Measurements from ENCODE around the gene RHBDL1. TPM values are rescaled to one million over a fixed set of nuclear protein-coding genes. Genes with fewer than 3 reads are reported as not detected.

Gene RHBDL1
- total and polyA plus RNA-seq, 4 donors: 0.91 to 5.4 (median 1.6) TPM

GRCh38 chr16:662095-662494 lies 13.4 kb upstream of the RHBDL1 start:
- peaks cover 0 to 15% (median 2%) of the 10 kb centered on the region in 4 donors for H3K36me3 ChIP-seq (ENCODE audit: control insufficient read depth in 4 of 4, insufficient read depth in 4 of 4, low read length in 4 of 4)
- WGBS, 2 donors: 96 to 97% methylated on average over 19 of the region's 19 CpGs
- DNase-seq: no peak
- no peak for ATAC-seq (ENCODE audit: insufficient read depth, low FRiP score)
- H3K4me3 ChIP-seq: no peak overlapping the region
- H3K9ac ChIP-seq (ENCODE audit: insufficient read depth in 1 of 2, low read length in 2 of 2): no peak overlapping the region
- H3K4me1 ChIP-seq (ENCODE audit: control insufficient read depth in 5 of 5, insufficient read depth in 5 of 5, low read length in 5 of 5): peaks cover 0 to 7% (median 0%) of the 10 kb centered on the region in 5 donors
- no peak for TF ChIP-seq CTCF (IDR thresholded peaks at IDR 0.05; ENCODE audit: control extremely low read depth, extremely low read depth)
- H3K27ac ChIP-seq (ENCODE audit: low read depth in 1 of 2, low read length in 1 of 2): no peak overlapping the region
- no peaks in the 10 kb centered on the region for H3K9me3 ChIP-seq (ENCODE audit: control insufficient read depth in 4 of 4, insufficient read depth in 3 of 4, low read length in 3 of 4)
- no peaks in the 10 kb centered on the region for H3K27me3 ChIP-seq (ENCODE audit: control insufficient read depth in 3 of 3, insufficient read depth in 3 of 3, low read length in 2 of 3)

GRCh38 chr16:662597-662996 lies 12.9 kb upstream of the RHBDL1 start:
- no peak for ATAC-seq (ENCODE audit: insufficient read depth, low FRiP score)
- H3K27me3 ChIP-seq (ENCODE audit: control insufficient read depth in 3 of 3, insufficient read depth in 3 of 3, low read length in 2 of 3): no peaks in the 10 kb centered on the region
- no peak for TF ChIP-seq CTCF (IDR thresholded peaks at IDR 0.05; ENCODE audit: control extremely low read depth, extremely low read depth)
- no peak overlapping the region for H3K27ac ChIP-seq (ENCODE audit: low read depth in 1 of 2, low read length in 1 of 2)
- peaks cover 0 to 11% (median 3%) of the 10 kb centered on the region in 5 donors for H3K4me1 ChIP-seq (ENCODE audit: control insufficient read depth in 5 of 5, insufficient read depth in 5 of 5, low read length in 5 of 5)
- WGBS, 2 donors: 95 to 96% methylated on average over 20 to 21 of the region's 21 CpGs
- DNase-seq: no peak
- no peaks in the 10 kb centered on the region for H3K9me3 ChIP-seq (ENCODE audit: control insufficient read depth in 4 of 4, insufficient read depth in 3 of 4, low read length in 3 of 4)
- H3K9ac ChIP-seq (ENCODE audit: insufficient read depth in 1 of 2, low read length in 2 of 2): no peak overlapping the region
- no peak overlapping the region for H3K4me3 ChIP-seq
- H3K36me3 ChIP-seq (ENCODE audit: control insufficient read depth in 4 of 4, insufficient read depth in 4 of 4, low read length in 4 of 4): peaks cover 0 to 11% (median 0%) of the 10 kb centered on the region in 4 donors

- Histone ChIP-seq H3K27me3 (ENCODE audit: control insufficient read depth in 3 of 3, insufficient read depth in 3 of 3, low read length in 2 of 3) (no peaks in the 10 kb centered on the region), H3K36me3 (ENCODE audit: control insufficient read depth in 4 of 4, insufficient read depth in 4 of 4, low read length in 4 of 4) (peaks cover 0 to 22% (median 9%) of the 10 kb centered on the region in 4 donors), H3K9me3 (ENCODE audit: control insufficient read depth in 4 of 4, insufficient read depth in 3 of 4, low read length in 3 of 4) (no peaks in the 10 kb centered on the region), H3K4me1 (ENCODE audit: control insufficient read depth in 5 of 5, insufficient read depth in 5 of 5, low read length in 5 of 5) (peaks cover 0 to 15% (median 3%) of the 10 kb centered on the region in 5 donors), H3K9ac (ENCODE audit: insufficient read depth in 1 of 2, low read length in 2 of 2) (no peak overlapping the region), H3K27ac (ENCODE audit: low read depth in 1 of 2, low read length in 1 of 2) (no peak overlapping the region), H3K4me3 (no peak overlapping the region)
- TF ChIP-seq CTCF (IDR thresholded peaks at IDR 0.05; ENCODE audit: control extremely low read depth, extremely low read depth): no peak
- 89 to 95% methylated on average over 13 of the region's 13 CpGs for WGBS, 2 donors
- DNase-seq (no peak), ATAC-seq (ENCODE audit: insufficient read depth, low FRiP score) (no peak)
Observed at GRCh38 chr16:666572-666971, 8.9 kb upstream of the RHBDL1 start.

Data from lung (tissue), 12 donors.